GM18502 (cell line): Measurements from ENCODE around the gene FTH1.

Experiments
- ATAC-seq: cut with Tn5 transposase; IDR thresholded peaks from one replicate; pipeline ENCODE4 v1.9.1; 2021; ENCODE audit warnings: mild to moderate bottlenecking; ENCODE audit not compliant: unreplicated experiment, poor library complexity

Gene FTH1

DNA sequence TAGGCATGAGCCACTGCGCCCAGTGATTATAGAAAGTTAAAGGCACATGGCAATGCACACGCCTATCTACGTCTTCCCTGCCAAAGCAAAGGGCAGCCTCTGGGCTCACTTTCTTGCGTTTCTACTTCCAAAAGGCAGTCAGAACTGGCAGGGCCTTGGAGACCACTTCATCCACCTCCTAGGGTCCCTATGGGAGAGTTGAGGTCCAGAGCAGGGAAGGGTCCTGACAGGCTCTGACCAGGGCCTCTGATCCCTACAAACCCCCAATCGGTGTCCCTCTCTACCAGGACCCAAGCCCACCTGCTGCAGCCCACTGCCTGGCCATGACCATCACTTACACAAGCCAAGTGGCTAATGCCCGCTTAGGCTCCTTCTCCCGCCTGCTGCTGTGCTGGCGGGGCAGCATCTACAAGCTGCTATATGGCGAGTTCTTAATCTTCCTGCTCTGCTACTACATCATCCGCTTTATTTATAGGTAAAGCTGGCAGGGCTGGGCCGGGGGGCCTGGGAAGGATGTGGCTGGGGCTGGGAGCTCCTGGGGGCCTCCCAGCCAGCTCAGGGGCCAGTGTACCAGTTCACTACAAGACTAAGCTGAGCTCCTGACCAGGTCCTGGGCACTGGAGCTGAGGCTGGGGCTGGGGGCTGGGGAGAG, 15.8 kb downstream of the FTH1 start:
- ATAC-seq = no peak

DNA sequence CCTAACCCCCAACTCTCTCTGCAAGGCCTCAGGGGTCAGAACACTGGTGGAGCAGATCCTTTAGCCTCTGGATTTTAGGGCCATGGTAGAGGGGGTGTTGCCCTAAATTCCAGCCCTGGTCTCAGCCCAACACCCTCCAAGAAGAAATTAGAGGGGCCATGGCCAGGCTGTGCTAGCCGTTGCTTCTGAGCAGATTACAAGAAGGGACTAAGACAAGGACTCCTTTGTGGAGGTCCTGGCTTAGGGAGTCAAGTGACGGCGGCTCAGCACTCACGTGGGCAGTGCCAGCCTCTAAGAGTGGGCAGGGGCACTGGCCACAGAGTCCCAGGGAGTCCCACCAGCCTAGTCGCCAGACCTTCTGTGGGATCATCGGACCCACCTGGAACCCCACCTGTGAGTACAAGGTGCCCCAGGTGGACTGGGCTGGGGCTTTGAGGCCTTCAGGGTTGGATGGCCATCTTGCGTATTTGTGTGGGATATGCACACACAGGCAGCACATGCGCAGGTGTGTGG, 17.3 kb downstream of the FTH1 start, which contains the start of gene BEST1:
TSS of gene BEST1 (plus strand) at position 317 of the 513 bp plus-strand sequence. CDS start 1,456 bp downstream, outside the sequence.
- ATAC-seq = no peak

DNA sequence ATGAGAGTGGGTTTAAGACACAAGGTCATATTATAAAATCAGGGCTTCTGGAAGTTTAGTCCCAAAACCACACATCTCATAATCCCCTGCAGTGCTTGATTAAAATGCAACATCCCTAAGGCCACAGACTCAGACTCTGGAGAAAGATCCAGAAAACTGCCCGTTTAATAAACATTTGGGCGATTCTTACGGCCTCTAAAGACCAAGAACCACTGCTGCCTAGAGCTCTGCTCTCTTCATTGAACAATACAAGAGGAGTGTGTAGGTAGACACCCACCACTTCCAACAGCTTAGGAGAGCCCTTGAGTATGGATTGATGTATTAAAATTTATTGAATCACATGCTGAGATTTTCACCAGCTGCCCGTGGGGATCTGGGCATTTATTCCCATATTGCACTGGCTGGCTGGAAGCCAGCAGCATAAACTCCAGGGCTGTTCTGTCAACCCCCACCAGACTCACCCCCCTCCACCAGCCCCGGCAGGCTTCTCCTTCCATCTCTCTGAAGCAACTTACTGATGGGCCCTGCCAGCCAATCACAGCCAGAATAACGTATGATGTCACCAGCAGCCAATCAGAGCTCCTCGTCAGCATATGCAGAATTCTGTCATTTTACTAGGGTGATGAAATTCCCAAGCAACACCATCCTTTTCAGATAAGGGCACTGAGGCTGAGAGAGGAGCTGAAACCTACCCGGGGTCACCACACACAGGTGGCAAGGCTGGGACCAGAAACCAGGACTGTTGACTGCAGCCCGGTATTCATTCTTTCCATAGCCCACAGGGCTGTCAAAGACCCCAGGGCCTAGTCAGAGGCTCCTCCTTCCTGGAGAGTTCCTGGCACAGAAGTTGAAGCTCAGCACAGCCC, 18.0 kb downstream of the FTH1 start:
- ATAC-seq = no peak

DNA sequence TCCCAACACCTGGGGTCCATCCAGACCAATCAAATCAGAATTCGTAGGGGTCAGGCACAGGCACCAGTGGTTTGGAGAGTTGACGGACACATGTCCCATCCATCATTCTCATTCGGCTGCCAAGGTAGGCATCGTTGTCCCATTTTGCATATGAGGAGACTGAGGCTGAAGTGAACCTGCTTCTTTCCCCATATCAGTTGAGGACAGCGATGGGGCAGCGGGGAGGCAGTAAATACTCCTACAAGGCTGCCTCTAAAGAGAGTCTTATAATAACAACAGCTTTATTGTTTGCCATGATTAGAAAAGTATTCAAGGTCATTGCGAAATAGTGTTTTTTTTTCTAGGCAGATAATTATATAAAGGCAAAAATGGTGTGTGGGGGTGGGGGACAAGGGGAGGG, 18.9 kb downstream of the FTH1 start:
- no peak for ATAC-seq

DNA sequence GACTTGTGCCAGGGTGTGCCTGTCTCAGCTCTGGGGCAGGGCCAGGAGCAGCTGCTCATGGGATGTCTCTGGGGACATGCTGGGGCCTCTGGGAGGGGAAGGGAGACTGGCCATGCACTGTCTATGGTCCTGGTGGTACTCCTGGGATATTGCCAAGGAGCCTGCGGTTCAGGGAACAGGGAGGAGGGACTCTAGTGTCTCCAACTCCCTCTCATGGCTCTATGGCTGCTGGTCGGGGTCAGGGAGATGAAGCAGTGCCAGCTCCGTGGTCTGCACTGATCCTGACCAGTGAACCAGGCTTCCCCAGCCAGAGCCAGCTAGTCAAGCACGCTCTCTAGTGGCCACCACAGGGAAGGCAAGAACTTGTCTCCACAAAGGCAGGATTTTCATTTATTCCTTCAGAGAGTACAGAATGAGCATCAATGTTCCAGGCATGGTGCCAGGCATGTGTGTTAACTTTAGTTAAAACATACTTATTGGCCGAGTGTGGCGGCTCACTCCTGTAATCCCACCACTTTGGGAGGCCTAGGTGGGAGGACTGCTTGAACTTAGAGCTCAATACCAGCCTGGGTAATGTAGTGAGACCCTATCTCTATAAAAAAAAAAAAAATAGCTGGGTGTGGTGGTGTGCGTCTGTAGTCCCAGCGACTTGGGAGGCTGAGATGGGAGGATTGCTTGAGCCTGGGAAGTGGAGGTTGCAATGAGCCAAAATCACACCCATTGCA, 19.8 kb downstream of the FTH1 start:
- ATAC-seq = no peak

DNA sequence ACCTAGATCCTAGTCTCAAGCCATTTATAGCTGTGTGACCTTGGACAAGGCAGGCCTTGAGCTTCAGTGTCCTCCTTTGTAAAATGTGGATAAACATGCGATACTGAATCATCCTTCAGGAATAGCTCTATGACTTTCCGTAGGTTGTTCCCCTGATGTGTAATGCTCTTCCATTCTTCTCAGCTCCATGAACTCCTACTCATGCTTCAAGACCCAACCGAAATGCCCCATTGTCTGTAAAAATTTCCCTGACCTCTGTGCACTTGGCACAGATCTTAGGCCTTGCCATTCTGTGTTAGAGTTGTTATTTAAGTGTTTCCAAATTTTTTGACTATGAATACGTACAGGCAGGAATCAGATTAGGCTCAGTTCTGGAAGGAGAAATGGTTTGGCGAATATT, 20.5 kb downstream of the FTH1 start:
- no peak for ATAC-seq

DNA sequence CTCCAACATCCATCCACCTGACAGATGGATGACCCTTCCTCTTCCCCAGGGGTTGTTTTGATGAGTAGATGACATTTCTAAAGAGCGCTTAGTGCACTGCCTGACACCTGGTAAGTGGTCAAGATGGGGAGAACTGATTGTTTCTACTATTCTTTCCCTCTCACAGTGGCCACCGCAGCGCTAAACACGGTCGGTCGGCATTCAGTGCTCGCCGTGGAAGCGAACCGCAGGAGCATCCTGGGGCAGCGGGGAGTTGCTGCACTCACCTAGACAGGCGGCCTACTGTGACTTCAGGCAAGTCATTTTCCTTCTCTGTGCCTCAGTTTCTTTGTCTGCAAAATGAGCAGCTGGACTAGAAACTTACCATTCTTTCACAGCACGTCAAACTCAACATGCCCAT, 22.2 kb downstream of the FTH1 start:
- ATAC-seq = no peak

DNA sequence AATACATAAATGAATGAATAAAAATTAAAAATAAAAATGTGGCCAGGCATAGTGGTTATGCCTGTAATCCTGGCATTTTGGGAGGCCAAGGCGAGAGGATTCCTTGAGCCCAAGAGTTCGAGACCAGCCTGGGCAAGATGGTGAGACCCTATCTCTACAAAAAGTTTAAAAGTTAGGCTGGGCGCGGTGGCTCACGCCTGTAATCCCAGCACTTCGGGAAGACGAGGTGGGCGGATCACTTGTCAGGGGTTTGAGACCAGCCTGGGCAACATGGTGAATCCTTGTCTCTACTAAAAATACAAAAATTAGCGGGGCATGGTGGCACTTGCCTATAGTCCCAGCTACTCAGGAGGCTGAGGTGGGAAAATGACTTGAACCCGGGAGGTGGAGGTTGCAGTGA, 27.0 kb downstream of the FTH1 start:
- ATAC-seq = no peak

DNA sequence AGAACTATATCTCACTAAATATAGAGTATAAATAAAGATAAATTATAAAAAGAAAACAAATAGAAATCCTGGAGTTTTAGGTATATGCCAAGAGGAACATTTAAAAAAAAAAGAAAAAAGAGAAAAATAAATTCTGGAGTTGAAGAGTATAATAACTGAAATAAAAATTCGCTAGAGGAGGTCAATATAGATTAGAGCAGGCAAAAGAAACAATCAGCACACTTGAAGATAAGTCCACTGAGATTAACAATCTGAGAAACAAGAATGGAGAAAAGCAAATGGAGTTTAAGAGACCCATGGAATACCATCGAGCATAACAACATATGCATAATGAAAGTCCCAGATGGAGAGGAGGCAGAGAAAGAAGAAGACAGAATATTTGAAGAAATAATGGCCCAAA, 31.6 kb downstream of the FTH1 start:
- no peak for ATAC-seq

DNA sequence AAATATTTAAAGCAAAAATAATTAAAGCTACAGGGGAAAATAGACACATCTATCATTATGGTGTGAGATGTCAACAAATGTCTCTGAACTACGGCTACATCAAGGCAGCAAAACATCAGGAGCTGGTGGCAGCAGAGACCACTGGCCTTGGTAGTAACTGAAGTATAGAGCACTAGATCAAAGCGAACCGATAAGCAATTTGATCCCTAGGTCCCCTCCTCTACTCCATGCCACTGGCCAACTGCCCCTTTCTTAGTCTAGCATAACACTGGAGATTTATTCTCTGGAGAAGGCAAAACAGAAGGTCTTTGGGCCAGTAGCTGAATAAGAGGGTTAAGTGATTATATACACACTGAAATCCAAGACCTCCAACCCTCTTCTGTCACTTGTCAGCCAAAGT, 36.5 kb downstream of the FTH1 start:
- ATAC-seq = no peak

DNA sequence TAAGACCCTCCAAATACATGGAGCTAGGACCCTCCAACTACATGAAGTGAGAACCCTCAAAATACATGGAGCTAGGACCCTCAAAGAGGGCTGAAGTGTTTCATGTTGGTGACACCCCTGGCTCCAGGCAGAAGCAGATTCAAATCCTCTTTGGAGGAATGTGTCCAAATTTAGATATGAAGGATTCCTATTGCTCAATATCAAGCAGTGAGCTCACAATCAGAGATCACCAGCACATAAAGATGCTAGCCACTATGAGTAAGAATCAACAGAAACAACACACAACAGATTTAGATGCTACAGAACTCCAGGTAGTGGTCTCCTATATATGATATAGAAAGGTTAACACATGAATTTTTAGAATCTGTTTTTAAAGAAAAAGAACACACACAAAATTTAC, 38.8 kb downstream of the FTH1 start:
- no peak for ATAC-seq

DNA sequence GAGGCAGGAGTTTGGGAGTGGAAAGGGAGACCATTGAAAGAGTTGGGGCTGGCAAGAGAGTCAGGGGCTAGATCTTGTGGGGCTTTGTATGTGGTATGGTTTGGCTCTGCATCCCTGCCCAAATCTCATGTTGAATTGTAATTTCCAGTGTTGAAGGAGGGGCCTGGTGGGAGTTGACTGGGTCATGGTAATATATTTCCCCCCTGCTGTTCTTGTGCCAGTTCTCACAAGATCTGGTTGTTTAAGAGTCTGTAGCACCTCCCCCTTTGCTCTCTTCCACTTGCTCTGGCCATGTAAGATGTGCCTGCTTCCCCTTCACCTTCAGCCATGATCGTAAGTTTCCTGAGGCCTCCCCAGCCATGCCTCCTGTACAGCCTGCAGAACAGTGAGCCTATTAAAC, 39.9 kb downstream of the FTH1 start:
- no peak for ATAC-seq

DNA sequence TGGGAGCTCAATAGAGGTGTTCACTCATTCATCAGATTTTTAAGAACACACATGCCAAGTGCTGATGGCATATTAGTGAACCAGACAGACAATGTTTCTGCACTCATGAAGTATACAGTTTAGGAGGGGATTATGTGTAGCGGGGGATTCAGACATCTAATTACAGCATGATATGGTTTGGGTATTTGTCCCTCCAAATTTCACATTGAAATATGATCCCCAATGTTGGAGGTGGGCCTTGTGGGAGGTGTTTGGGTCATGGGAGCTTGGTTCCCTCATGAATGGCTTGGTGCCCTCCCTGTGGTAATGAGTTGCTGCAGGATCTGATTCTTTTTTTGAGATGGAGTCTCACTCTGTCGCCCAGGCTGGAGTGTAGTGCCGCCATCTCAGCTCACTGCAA, 41.2 kb downstream of the FTH1 start:
- no peak for ATAC-seq

DNA sequence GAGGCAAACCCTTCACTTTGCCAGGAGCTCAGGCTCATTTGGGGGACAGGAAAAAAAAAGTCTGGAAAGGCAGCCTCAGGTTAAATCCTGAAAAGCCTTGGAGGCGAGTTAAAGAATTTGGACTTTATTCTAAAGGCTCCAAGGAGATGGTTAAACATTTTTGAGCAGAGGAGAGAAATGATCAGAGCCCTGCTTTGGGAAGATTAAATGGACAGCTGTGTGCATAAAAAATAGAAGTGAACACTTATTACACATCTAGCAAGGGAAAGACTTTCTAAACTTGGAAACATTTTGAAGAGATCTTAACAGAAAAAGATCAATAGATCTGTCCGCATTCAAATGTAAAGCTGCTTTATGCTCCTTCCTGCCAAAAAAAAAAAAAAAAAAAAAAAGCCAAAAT, 41.7 kb downstream of the FTH1 start:
- no peak for ATAC-seq

DNA sequence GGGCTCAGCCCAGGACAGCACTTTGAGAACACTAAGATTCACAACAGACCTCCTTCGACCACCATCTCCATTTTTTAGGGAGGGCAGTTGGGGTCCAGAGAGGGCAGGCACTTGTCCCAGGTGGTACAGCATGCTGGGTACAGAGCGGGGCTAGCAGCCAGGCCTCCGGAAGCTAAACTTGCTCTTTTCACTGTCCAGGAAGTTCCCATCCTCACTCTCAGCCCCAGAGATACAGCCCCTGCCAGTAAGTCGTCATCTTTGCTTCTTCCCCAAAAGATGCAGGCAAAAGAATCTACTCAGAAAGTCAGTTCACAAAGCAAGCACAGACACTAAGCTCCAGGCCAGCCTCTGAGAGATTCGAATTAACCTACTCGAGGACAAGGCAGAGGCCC, 43.4 kb downstream of the FTH1 start:
- no peak for ATAC-seq

DNA sequence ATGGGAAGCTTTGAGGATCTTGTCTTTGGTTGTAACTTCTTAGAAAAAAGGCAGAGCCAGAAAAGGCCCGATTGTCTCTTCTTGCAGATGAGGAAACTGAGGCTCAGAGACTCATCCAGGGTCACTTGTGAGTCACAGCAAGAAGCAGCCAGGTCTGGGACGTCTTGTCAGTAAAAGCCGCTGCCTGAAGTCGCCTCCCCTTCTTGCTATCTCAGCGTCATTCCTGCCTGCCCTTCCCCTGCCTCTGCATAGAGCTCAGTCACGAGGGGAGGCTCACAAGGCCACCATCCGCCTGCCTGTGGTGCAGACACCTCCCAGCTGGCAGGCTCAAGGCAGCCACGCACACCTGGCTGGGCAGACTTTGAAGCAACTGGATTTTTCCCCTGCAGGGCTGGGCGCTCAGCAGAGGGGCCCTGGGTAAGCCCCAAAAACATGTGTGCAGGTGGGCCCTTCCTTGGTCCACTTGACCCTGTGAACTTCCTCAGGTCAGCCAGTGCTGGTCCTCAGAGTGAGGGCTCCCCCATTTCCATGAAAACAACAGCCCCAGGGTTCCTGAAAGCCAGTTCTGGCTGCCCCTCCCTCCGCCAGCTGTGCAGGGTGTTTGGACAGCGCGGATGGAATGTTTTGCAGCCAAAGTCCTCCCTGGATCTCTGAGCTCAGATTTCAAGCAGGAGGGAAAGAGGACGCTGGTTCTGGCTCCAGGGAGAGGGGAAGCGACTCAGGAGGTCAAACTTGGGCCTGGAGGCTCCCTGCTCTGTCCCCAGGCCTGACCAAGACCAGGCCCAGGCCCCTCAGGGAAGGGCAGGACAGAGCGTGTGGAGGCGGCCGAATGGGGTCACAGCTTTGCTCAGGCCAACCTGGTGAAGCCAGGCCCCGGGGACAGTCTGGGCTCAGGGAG, 44.0 kb downstream of the FTH1 start:
- ATAC-seq = no peak

DNA sequence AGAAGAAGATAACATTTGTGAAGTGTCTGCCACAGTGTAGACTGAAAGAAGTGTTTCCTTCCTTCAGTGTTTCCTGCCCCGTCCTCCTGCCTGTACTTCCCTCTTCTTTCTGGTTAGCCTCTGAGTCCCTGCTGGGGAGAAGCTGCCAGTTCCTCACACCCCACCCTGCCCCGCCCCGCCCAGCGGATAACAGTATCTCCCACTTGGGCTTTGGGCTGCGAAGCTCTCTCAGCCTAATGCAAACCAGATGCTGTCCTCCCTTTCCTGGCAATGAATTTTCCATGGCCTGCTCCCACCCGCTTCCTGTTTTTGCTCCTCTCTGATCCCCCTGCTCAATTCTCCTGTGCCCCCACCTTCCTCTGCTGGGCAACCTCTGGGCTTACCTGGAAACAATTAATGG, 44.9 kb downstream of the FTH1 start:
- no peak for ATAC-seq

DNA sequence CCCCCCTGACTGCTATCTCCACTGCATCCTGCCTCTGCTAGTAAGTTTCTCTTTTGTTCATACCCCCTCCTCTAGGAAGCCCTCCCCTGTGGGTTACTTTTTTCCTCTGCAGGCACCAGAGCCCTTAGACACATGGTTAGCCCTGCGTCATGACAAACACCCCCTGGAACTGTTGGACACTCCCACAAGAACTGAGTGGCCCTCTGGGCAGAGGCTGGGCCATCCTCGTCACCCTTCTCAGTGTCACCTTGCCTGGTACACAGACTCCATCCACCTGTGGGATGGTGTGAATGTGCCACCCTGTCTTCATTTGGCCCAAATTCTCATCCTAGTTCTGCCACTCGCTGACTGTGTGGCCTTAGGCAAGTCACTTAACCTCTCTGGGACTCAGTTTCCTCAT, 46.0 kb downstream of the FTH1 start:
- ATAC-seq = no peak

DNA sequence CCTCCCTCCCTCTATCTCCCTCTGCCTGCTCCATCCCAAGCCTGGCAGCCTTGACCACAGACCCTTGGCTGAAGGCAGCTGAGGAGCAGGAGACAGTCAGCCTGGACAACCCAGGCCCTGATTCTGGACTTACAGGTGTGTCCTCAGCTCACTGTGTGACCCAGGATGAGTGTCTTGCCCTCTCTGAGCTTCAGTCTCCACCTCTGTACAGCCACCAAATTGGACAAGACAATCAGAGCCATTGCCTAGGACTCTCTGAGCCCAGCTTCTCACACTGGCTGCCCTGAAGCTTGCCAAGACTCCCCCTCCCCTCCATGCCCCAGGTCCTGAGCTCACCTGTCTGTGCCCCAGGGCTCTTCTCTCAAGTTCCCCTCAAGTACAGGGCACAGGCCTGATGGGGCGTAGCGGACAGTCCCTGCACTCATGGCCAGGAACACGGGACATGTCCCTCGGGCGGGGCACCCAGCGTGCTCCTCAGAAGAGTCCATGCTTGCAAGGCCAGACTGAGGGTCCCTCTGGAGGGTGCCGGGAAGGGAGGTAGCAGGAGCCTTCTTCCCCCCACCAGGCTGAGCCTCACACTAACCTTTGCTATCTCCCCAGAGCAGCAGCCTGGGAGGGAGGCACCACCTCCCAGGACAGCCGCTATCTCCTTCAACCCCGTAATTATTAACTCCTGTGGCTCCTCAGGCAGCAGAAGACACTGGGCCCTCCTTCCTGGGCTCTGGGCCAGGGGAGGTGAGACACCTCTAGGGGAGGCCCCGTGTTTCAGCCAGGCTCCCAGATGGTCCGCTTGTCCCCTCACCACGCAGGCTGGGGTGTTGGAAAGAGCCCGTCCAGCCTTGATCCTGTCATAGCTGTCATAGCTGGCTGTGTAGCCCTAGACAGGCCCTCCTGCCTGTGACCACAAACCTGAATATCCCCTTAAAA, 47.5 kb downstream of the FTH1 start:
- no peak for ATAC-seq
